Measurements from ENCODE around the gene TELO2. TPM values are rescaled to one million over a fixed set of nuclear protein-coding genes. Genes with fewer than 3 reads are reported as not detected.

TELO2 gene
- total RNA-seq, 1 donor from 2014 or later: 21.6 TPM

GRCh38 chr16:1530349-1530882 is 37.3 kb downstream of the TELO2 start:
- DNase-seq (no peak), ATAC-seq (no peak)
- intact Hi-C loops (cut with micrococcal nuclease): no loop called here

GRCh38 chr16:1530883-1531637 is 37.9 kb downstream of the TELO2 start:
- ATAC-seq: peak; percentile 51

GRCh38 chr16:1531638-1531910 is 38.4 kb downstream of the TELO2 start:
- no peak for ATAC-seq
- no peak for DNase-seq
- intact Hi-C loops (cut with micrococcal nuclease): no loop called here

More at GRCh38 chr16:1530883-1531637, 37.9 kb downstream of the TELO2 start:
- intact Hi-C loops (cut with micrococcal nuclease): no loop called here
- peak; percentile 83 for DNase-seq

GRCh38 chr16:1532081-1532760 is 39.1 kb downstream of the TELO2 start:
- peak; percentile 79 for ATAC-seq
- intact Hi-C loops (cut with micrococcal nuclease): no loop called here
- peak; percentile 95 for DNase-seq

- ATAC-seq (peak; percentile 11), DNase-seq (peak; percentile 63)
- intact Hi-C loops (cut with micrococcal nuclease): no loop called here
Observed at GRCh38 chr16:1532771-1533170, 39.6 kb downstream of the TELO2 start.

- intact Hi-C loops (cut with micrococcal nuclease): no loop called here
- ATAC-seq (peak; percentile 61), DNase-seq (peak; percentile 87)
Observed at GRCh38 chr16:1533443-1533951, 40.3 kb downstream of the TELO2 start, which contains the start of gene TMEM204. Gene TMEM204 (plus strand): TSS chr16:1533666. CDS start chr16:1534276, 610 bp downstream.

- DNase-seq (peak; percentile 57), ATAC-seq (no peak)
- intact Hi-C loops (cut with micrococcal nuclease): no loop called here
Observed at GRCh38 chr16:1534021-1535020, 41.2 kb downstream of the TELO2 start.

GRCh38 chr16:1535391-1536291 is 42.5 kb downstream of the TELO2 start:
- intact Hi-C loops (cut with micrococcal nuclease): no loop called here
- DNase-seq (peak; percentile 50), ATAC-seq (no peak)

- intact Hi-C loops (cut with micrococcal nuclease): no loop called here
- no peak for ATAC-seq
- peak; percentile 25 for DNase-seq
Observed at GRCh38 chr16:1536601-1537000, 43.4 kb downstream of the TELO2 start.

- DNase-seq (peak; percentile 36), ATAC-seq (no peak)
- intact Hi-C loops (cut with micrococcal nuclease): no loop called here
Observed at GRCh38 chr16:1537138-1537577, 44.0 kb downstream of the TELO2 start.

GRCh38 chr16:1537763-1538289 is 44.7 kb downstream of the TELO2 start:
- ATAC-seq (no peak), DNase-seq (peak; percentile 32)
- intact Hi-C loops (cut with micrococcal nuclease): no loop called here

GRCh38 chr16:1538804-1539520 is 45.8 kb downstream of the TELO2 start:
- DNase-seq: peak; percentile 38
- intact Hi-C loops (cut with micrococcal nuclease): no loop called here
- ATAC-seq: peak; percentile 11

GRCh38 chr16:1539720-1540555 is 46.8 kb downstream of the TELO2 start:
- DNase-seq: peak; percentile 28
- no peak for ATAC-seq
- intact Hi-C loops (cut with micrococcal nuclease): no loop called here

GRCh38 chr16:1540556-1540855 is 47.3 kb downstream of the TELO2 start:
- intact Hi-C loops (cut with micrococcal nuclease): no loop called here
- no peak for ATAC-seq
- DNase-seq: peak; percentile 24

- DNase-seq: peak; percentile 33
- no peak for ATAC-seq
- intact Hi-C loops (cut with micrococcal nuclease): no loop called here
Observed at GRCh38 chr16:1541293-1542165, 48.4 kb downstream of the TELO2 start.

GRCh38 chr16:1542166-1542500 is 49.0 kb downstream of the TELO2 start:
- intact Hi-C loops (cut with micrococcal nuclease): no loop called here
- no peak for ATAC-seq
- no peak for DNase-seq
